ENCODE results near the gene PPM1M.

The PPM1M gene

DNA sequence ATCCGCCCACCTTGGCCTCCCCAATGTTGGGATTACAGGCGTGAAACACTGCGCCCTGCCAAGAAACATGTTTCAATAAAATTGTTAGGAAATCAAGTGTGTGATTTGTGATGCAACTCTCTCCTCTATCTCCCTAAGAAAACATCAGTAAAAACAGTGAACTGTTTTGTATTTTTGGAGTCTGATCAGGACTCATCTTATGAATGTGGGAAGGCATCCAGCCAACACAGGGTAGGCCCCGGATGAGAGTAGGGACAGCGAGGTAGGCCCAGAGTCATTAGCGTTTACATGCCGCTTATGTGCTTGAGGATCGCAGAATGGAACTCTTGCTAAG lies 41.2 kb downstream of the PPM1M start:
- Mint-ChIP-seq H3K27me3 (no peaks in the 10 kb centered on the region), H3K4me3 (peak overlapping the region; percentile 98), H3K9me3 (no peaks in the 10 kb centered on the region), H3K4me1 (peaks cover 30% of the 10 kb centered on the region), H3K36me3 (peaks cover 7% of the 10 kb centered on the region), H3K27ac (peak overlapping the region; percentile 99)
- ATAC-seq = no peak

GRCh38 chr3:52288674-52289073 lies 43.1 kb downstream of the PPM1M start:
- Mint-ChIP-seq H3K4me3 (peak overlapping the region; percentile 98), H3K36me3 (peaks cover 21% of the 10 kb centered on the region), H3K9me3 (no peaks in the 10 kb centered on the region), H3K27ac (peak overlapping the region; percentile 99), H3K4me1 (peaks cover 36% of the 10 kb centered on the region), H3K27me3 (no peaks in the 10 kb centered on the region)
- no peak for ATAC-seq

DNA sequence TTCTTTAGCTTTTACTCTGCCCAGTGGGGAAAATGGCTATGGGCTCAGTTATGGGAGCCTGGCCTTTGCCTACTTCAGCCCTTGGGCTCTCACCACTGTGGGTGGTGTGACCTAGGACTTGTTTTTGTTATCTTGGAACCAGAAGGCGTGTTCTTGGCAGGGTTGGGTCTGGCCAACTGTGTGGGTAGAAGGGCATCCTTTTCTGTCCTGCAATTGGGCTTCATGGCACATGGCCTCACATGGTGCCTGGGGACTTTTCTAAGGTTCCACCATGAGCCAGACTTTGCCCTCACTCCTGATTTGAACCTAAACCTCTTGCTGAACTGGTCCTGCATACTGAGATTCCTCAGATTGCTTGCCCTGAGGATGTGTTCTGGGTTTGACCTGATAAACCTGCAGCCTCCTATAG lies 43.8 kb downstream of the PPM1M start:
- no peak overlapping the region for H3K4me3 Mint-ChIP-seq
- H3K9me3 Mint-ChIP-seq = no peaks in the 10 kb centered on the region
- H3K4me1 Mint-ChIP-seq = peaks cover 36% of the 10 kb centered on the region

DNA sequence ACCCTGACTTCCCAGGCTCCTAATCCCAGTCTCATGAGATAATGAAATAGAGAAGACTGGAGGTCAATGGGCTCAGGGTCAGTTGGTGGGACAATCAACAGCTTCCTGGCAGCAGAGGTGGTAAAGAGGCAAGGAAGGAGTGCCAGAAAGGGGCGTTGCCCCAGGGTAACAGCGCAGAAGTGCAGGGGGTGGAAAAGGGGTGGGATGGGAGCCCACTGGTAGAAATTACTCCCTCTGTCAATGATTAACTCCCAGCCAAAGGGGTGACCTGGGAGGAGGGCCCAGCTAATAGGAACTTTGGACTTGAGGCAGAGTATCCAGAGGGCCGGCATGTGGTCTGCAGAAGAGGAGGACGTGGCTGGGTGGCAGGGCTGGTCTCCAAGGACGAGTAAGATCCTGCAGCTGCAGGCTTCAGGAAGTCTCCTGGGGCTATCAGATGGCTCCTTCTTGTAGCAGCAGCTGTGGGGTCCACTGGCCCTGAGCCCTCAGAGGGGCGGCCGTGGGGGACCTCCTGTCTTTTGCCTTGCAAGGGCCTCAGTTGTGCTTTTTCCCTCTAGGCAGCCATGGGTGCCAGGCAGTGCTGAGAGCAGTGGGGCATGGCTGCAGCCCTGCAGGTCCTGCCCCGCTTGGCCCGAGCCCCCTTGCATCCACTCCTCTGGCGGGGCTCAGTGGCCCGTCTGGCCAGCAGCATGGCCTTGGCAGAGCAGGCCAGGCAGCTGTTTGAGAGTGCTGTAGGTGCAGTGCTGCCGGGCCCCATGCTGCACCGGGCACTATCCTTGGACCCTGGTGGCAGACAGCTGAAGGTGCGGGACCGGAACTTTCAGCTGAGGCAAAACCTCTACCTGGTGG lies 44.4 kb downstream of the PPM1M start:
- H3K4me1 Mint-ChIP-seq = peaks cover 36% of the 10 kb centered on the region
- H3K36me3 Mint-ChIP-seq = peaks cover 25% of the 10 kb centered on the region
- H3K27ac Mint-ChIP-seq = no peak overlapping the region
- no peaks in the 10 kb centered on the region for H3K27me3 Mint-ChIP-seq
- no peaks in the 10 kb centered on the region for H3K9me3 Mint-ChIP-seq
- no peak overlapping the region for H3K4me3 Mint-ChIP-seq
- ATAC-seq = no peak

More for the DNA sequence above, 43.8 kb downstream of the PPM1M start:
- no peak overlapping the region for H3K27ac Mint-ChIP-seq
- H3K27me3 Mint-ChIP-seq = no peaks in the 10 kb centered on the region
- peaks cover 21% of the 10 kb centered on the region for H3K36me3 Mint-ChIP-seq
- no peak for ATAC-seq

GRCh38 chr3:52290596-52291507 lies 45.3 kb downstream of the PPM1M start:
- H3K36me3 Mint-ChIP-seq = peaks cover 33% of the 10 kb centered on the region
- H3K27me3 Mint-ChIP-seq = no peaks in the 10 kb centered on the region
- H3K9me3 Mint-ChIP-seq = no peaks in the 10 kb centered on the region
- no peak for ATAC-seq
- H3K27ac Mint-ChIP-seq = no peak overlapping the region
- peaks cover 40% of the 10 kb centered on the region for H3K4me1 Mint-ChIP-seq
- no peak overlapping the region for H3K4me3 Mint-ChIP-seq

- Mint-ChIP-seq H3K36me3 (peaks cover 40% of the 10 kb centered on the region), H3K27ac (no peak overlapping the region), H3K27me3 (no peaks in the 10 kb centered on the region), H3K9me3 (no peaks in the 10 kb centered on the region), H3K4me1 (peaks cover 44% of the 10 kb centered on the region), H3K4me3 (no peak overlapping the region)
- ATAC-seq = peak; percentile 41
Observed at GRCh38 chr3:52291508-52292181, 46.1 kb downstream of the PPM1M start.

- no peak for ATAC-seq
- no peak overlapping the region for H3K27ac Mint-ChIP-seq
- no peak overlapping the region for H3K4me3 Mint-ChIP-seq
Observed at GRCh38 chr3:52292247-52293065, 46.9 kb downstream of the PPM1M start.

DNA sequence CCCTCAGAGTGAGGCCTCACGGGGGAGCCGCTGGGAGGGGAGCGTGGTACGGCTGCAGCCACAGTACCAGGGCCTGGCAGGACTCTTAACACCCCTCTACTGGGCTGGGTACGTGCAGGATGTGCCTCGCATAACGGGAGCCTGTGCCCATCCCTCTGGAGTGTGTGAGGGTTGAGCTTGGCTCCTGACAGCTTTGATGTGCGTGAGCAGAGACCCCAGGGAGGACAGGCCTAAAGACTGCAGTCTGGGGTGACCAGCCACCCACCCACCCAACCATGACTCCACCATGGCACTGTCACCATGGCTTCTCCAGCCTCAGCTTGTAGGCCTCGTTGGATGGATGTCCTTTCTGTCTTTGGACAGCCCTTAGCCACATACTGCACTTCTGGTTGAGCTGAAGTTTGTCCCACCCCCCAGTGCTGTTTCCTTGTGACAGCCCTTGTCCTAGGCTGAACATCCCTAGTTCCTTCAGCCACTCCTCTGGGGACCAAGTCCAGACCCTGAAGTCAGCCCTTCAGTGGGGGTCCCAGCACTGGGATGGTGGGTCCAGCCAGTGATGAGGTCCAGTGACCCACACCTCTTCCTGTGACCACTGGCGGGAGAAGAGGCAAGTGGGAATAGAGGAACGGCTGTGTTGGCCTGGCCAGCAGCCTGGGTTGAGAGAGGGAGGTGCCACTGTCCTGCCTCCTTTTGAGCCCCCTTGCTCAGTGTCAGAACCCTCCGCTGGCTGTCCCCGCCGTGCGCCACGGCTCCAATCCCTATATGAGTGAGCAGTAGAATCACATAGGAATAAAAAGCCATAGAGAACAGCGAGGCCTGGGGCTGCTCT lies 48.1 kb downstream of the PPM1M start:
- no peaks in the 10 kb centered on the region for H3K9me3 Mint-ChIP-seq
- H3K36me3 Mint-ChIP-seq = peaks cover 41% of the 10 kb centered on the region
- no peak overlapping the region for H3K27ac Mint-ChIP-seq
- no peak overlapping the region for H3K4me3 Mint-ChIP-seq
- H3K4me1 Mint-ChIP-seq = peaks cover 50% of the 10 kb centered on the region
- ATAC-seq = no peak
- no peaks in the 10 kb centered on the region for H3K27me3 Mint-ChIP-seq

More at GRCh38 chr3:52292247-52293065, 46.9 kb downstream of the PPM1M start:
- H3K4me1 Mint-ChIP-seq = peaks cover 46% of the 10 kb centered on the region
- H3K36me3 Mint-ChIP-seq = peaks cover 41% of the 10 kb centered on the region
- no peaks in the 10 kb centered on the region for H3K27me3 Mint-ChIP-seq
- H3K9me3 Mint-ChIP-seq = no peaks in the 10 kb centered on the region

GRCh38 chr3:52294320-52295150 lies 49.0 kb downstream of the PPM1M start:
- H3K4me1 Mint-ChIP-seq = peaks cover 50% of the 10 kb centered on the region
- no peak for ATAC-seq
- H3K36me3 Mint-ChIP-seq = peaks cover 41% of the 10 kb centered on the region
- H3K9me3 Mint-ChIP-seq = no peaks in the 10 kb centered on the region
- H3K27me3 Mint-ChIP-seq = no peaks in the 10 kb centered on the region
- H3K27ac Mint-ChIP-seq = no peak overlapping the region
- no peak overlapping the region for H3K4me3 Mint-ChIP-seq

- no peak for ATAC-seq
- no peaks in the 10 kb centered on the region for H3K27me3 Mint-ChIP-seq
- H3K4me3 Mint-ChIP-seq = no peak overlapping the region
- no peak overlapping the region for H3K27ac Mint-ChIP-seq
- H3K4me1 Mint-ChIP-seq = peaks cover 53% of the 10 kb centered on the region
- no peaks in the 10 kb centered on the region for H3K9me3 Mint-ChIP-seq
- peaks cover 41% of the 10 kb centered on the region for H3K36me3 Mint-ChIP-seq
Observed at GRCh38 chr3:52295671-52296208, 50.2 kb downstream of the PPM1M start.

GRCh38 chr3:52297242-52298148 lies 51.9 kb downstream of the PPM1M start:
- Mint-ChIP-seq H3K4me1 (peaks cover 41% of the 10 kb centered on the region), H3K36me3 (peaks cover 26% of the 10 kb centered on the region), H3K4me3 (no peak overlapping the region), H3K27me3 (no peaks in the 10 kb centered on the region), H3K27ac (no peak overlapping the region), H3K9me3 (no peaks in the 10 kb centered on the region)
- ATAC-seq = no peak

Measured in stimulated activated memory B cell treated with anti-CD40 and anti-IgM and Interleukin-4, amounts not matched to agents 10 μg/mL and 1 μg/mL and 100 μg/mL, for 72 hours (primary cell).